Liver (tissue), 9 donors: ENCODE measurements around the gene FOXK1. TPM values are rescaled to one million over a fixed set of nuclear protein-coding genes. Genes with fewer than 3 reads are reported as not detected.

Experiments
- DNase-seq: peaks from one replicate; pipeline ENCODE4 v3.0.0-alpha.2; 2017; ENCODE audit warnings: low spot score
- H3K27ac ChIP-seq, 2 donors: one replicate each; pipeline ENCODE4 v1.7.0; 2013; ENCODE audit warnings: inconsistent platforms in 2 of 2, low read length in 2 of 2, control low read depth in 1 of 2, low read depth in 1 of 2, mild to moderate bottlenecking in 1 of 2
- H3K27me3 ChIP-seq, 4 donors: one replicate each; pipeline versions ENCODE4 v1.6.1 to v1.7.0; 2013; ENCODE audit warnings: low read length in 3 of 4, inconsistent platforms in 1 of 4, mild to moderate bottlenecking in 1 of 4, moderate library complexity in 1 of 4; ENCODE audit not compliant: control insufficient read depth in 4 of 4, insufficient read depth in 4 of 4
- H3K36me3 ChIP-seq, 4 donors: one replicate each; pipeline versions ENCODE4 v1.6.1 to v1.7.0; 2013; ENCODE audit warnings: low read length in 3 of 4, mild to moderate bottlenecking in 3 of 4, low read depth in 1 of 4, moderate library complexity in 1 of 4; ENCODE audit not compliant: control insufficient read depth in 4 of 4, insufficient read depth in 3 of 4
- H3K4me1 ChIP-seq, 4 donors: one replicate each; pipeline versions ENCODE4 v1.6.1 to v1.7.0; 2013; ENCODE audit warnings: low read length in 3 of 4, mild to moderate bottlenecking in 3 of 4, moderate library complexity in 1 of 4; ENCODE audit not compliant: control insufficient read depth in 4 of 4, insufficient read depth in 4 of 4
- H3K4me3 ChIP-seq, 3 donors: one replicate each; pipeline versions ENCODE4 v1.6.1 to v1.7.0; 2013; ENCODE audit warnings: low read length in 3 of 3, control low read depth in 1 of 3, low read depth in 1 of 3, mild to moderate bottlenecking in 1 of 3
- H3K9ac ChIP-seq, 2 donors: one replicate each; pipeline ENCODE4 v1.7.0; 2013; ENCODE audit warnings: low read length in 2 of 2, mild to moderate bottlenecking in 2 of 2, moderate library complexity in 2 of 2, control low read depth in 1 of 2, low read depth in 1 of 2
- H3K9me3 ChIP-seq, 4 donors: one replicate each; pipeline versions ENCODE4 v1.6.1 to v1.7.0; 2013; ENCODE audit warnings: low read length in 3 of 4; ENCODE audit not compliant: control insufficient read depth in 4 of 4
- EGR1 ChIP-seq, 2 donors: IDR thresholded peaks; 2 replicates each; pipeline ENCODE4 v1.6.1; 2016 to 2018; ENCODE audit warnings: antibody characterized with exemption in 2 of 2, low read depth in 2 of 2
- FOXA1 ChIP-seq: IDR thresholded peaks from 2 replicates; pipeline ENCODE4 v1.6.1; 2016; ENCODE audit warnings: antibody characterized with exemption
- FOXA2 ChIP-seq: IDR thresholded peaks from 2 replicates; pipeline ENCODE4 v1.6.1; 2016; ENCODE audit warnings: antibody characterized with exemption
- GABPA ChIP-seq, 2 donors: IDR thresholded peaks in 1 of 2; conservative IDR thresholded peaks in 1 of 2; 2 replicates each; pipeline ENCODE4 v1.6.1; 2016; ENCODE audit warnings: antibody characterized with exemption in 2 of 2, mild to moderate bottlenecking in 1 of 2, moderate library complexity in 1 of 2
- HNF4A ChIP-seq, 2 donors: conservative IDR thresholded peaks; 2 replicates each; pipeline ENCODE4 v1.6.1; 2016; ENCODE audit warnings: antibody characterized with exemption in 2 of 2, mild to moderate bottlenecking in 2 of 2
- HNF4G ChIP-seq: IDR thresholded peaks from 2 replicates; pipeline ENCODE4 v1.6.1; 2016; ENCODE audit warnings: antibody characterized with exemption
- JUND ChIP-seq, 2 donors: IDR thresholded peaks; 2 replicates each; pipeline ENCODE4 v1.6.1; 2016; ENCODE audit warnings: antibody characterized with exemption in 2 of 2
- NR2F2 ChIP-seq: IDR thresholded peaks from 2 replicates; pipeline ENCODE4 v1.6.1; 2016; ENCODE audit warnings: antibody characterized with exemption
- RAD21 ChIP-seq, 2 donors: IDR thresholded peaks; 2 replicates each; pipeline ENCODE4 v1.6.1; 2016; ENCODE audit warnings: antibody characterized with exemption in 2 of 2, mild to moderate bottlenecking in 2 of 2
- RXRA ChIP-seq, 2 donors: IDR thresholded peaks; 2 replicates each; pipeline ENCODE4 v1.6.1; 2017 to 2018; ENCODE audit warnings: antibody characterized with exemption in 2 of 2, mild to moderate bottlenecking in 1 of 2
- SP1 ChIP-seq: IDR thresholded peaks from 2 replicates; pipeline ENCODE4 v1.6.1; 2018; ENCODE audit warnings: antibody characterized with exemption, mild to moderate bottlenecking
- TAF1 ChIP-seq: conservative IDR thresholded peaks from 2 replicates; pipeline ENCODE4 v1.6.1; 2016; ENCODE audit warnings: antibody characterized with exemption, mild to moderate bottlenecking
- YY1 ChIP-seq: IDR thresholded peaks from 2 replicates; pipeline ENCODE4 v1.6.1; 2016; ENCODE audit warnings: antibody characterized with exemption, mild to moderate bottlenecking
- WGBS: extraction: QIAGEN DNeasy Blood & Tissue Kit; methylation state at CpG from one replicate; pipeline ENCODE4 v1.1.7; 2013; 5-methylcytosine and 5-hydroxymethylcytosine counted together
- polyA plus RNA-seq, 2 donors: library from polyadenylated mRNA; stranded (reverse) in 1 of 2; unstranded in 1 of 2; fragments of 200-250 nt in 1 of 2; fragments of >200 nt in 1 of 2; fragmentation: Nextera tagmentation in 1 of 2; extraction: Ambion mirVana in 1 of 2; gene quantifications; one replicate each; pipeline versions ENCODE4 v1.2.1 to v1.2.3, GENCODE V29; 2013 to 2015
- total RNA-seq, 2 donors: library from RNA; depleted of rRNA; stranded (reverse); fragments of >200 nt; gene quantifications; one replicate each; pipeline ENCODE4 v1.2.3, GENCODE V29; 2014
- TF ChIP-seq, protein P1 (sequence below): IDR thresholded peaks from 2 replicates; pipeline ENCODE4 v1.6.1; 2016; ENCODE audit warnings: antibody characterized with exemption, mild to moderate bottlenecking
- TF ChIP-seq, protein P2 (sequence below): fragments of 150-350 bp; IDR thresholded peaks from 2 replicates; pipeline ENCODE4 v1.5.1; 2017; ENCODE audit warnings: improper control_type of control experiment, low read depth, low read length; ENCODE audit not compliant: missing input control
- TF ChIP-seq, protein P3 (sequence below): IDR thresholded peaks from 2 replicates; pipeline ENCODE4 v1.6.1; 2016; ENCODE audit warnings: antibody characterized with exemption
- TF ChIP-seq, protein P4 (sequence below): IDR thresholded peaks from 2 replicates; pipeline ENCODE4 v1.6.1; 2016; ENCODE audit warnings: antibody characterized with exemption
- TF ChIP-seq, protein P5 (sequence below): IDR thresholded peaks from 2 replicates; pipeline ENCODE4 v1.6.1; 2016; ENCODE audit warnings: antibody characterized with exemption
- donor health status: healthy.
- donor health status: healthy.
- donor health status: healthy.
- donor health status: healthy.
- donor health status: healthy.

The FOXK1 gene
- total and polyA plus RNA-seq, 4 donors, result 1.2 to 8.5 (median 4.4) TPM

DNA sequence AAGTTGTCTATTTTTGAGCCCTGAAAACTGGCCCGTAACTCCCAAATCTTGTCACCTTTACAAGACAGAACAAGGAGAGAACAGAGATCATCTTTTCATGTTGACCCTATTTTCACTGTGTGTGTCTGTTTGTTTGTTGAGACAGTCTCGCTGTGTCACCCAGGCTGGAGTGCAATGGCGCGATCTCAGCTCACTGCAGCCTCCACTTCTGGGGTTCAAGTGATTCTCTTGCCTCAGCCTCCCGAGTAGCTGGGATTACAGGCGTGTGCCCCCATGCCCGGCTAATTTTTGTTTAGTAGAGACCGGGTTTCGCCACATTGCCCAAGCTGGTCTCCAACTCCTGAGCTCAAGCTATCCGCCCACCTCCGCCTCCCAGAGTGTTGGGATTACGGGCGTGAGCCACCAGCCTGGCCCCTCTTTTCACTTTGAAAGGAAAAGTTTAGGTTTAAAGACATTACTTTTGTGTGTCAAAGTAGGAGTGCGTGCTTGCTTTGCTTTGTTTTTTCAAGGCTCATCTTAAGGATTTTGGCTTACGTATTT is 32.1 kb downstream of the FOXK1 start:
- no peak for DNase-seq
- no peak overlapping the region for H3K4me3 ChIP-seq
- H3K9me3 ChIP-seq, result no peaks in the 10 kb centered on the region
- peaks cover 0 to 4% (median 0%) of the 10 kb centered on the region in 4 donors for H3K36me3 ChIP-seq
- peaks cover 7 to 30% (median 23%) of the 10 kb centered on the region in 4 donors for H3K4me1 ChIP-seq
- no peak overlapping the region for H3K9ac ChIP-seq
- no peaks in the 10 kb centered on the region for H3K27me3 ChIP-seq
- 97% methylated on average over 15 of the region's 15 CpGs for WGBS
- TF ChIP-seq FOXA2 (no peak), GABPA (IDR thresholded peaks at IDR 0.05 in 1 of 2, conservative IDR thresholded peaks at IDR 0.05 in 1 of 2) (no peak), RAD21 (IDR thresholded peaks at IDR 0.05) (no peak), YY1 (no peak), JUND (IDR thresholded peaks at IDR 0.05) (no peak), HNF4G (no peak), RXRA (IDR thresholded peaks at IDR 0.05) (no peak), TAF1 (no peak), FOXA1 (no peak), NR2F2 (no peak), SP1 (no peak), EGR1 (IDR thresholded peaks at IDR 0.05; ENCODE audit: low read depth in 2 of 2) (no peak), HNF4A (conservative IDR thresholded peaks at IDR 0.05) (no peak)
- TF ChIP-seq, protein P1, sequence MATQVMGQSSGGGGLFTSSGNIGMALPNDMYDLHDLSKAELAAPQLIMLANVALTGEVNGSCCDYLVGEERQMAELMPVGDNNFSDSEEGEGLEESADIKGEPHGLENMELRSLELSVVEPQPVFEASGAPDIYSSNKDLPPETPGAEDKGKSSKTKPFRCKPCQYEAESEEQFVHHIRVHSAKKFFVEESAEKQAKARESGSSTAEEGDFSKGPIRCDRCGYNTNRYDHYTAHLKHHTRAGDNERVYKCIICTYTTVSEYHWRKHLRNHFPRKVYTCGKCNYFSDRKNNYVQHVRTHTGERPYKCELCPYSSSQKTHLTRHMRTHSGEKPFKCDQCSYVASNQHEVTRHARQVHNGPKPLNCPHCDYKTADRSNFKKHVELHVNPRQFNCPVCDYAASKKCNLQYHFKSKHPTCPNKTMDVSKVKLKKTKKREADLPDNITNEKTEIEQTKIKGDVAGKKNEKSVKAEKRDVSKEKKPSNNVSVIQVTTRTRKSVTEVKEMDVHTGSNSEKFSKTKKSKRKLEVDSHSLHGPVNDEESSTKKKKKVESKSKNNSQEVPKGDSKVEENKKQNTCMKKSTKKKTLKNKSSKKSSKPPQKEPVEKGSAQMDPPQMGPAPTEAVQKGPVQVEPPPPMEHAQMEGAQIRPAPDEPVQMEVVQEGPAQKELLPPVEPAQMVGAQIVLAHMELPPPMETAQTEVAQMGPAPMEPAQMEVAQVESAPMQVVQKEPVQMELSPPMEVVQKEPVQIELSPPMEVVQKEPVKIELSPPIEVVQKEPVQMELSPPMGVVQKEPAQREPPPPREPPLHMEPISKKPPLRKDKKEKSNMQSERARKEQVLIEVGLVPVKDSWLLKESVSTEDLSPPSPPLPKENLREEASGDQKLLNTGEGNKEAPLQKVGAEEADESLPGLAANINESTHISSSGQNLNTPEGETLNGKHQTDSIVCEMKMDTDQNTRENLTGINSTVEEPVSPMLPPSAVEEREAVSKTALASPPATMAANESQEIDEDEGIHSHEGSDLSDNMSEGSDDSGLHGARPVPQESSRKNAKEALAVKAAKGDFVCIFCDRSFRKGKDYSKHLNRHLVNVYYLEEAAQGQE, result no peak
- TF ChIP-seq, protein P2, sequence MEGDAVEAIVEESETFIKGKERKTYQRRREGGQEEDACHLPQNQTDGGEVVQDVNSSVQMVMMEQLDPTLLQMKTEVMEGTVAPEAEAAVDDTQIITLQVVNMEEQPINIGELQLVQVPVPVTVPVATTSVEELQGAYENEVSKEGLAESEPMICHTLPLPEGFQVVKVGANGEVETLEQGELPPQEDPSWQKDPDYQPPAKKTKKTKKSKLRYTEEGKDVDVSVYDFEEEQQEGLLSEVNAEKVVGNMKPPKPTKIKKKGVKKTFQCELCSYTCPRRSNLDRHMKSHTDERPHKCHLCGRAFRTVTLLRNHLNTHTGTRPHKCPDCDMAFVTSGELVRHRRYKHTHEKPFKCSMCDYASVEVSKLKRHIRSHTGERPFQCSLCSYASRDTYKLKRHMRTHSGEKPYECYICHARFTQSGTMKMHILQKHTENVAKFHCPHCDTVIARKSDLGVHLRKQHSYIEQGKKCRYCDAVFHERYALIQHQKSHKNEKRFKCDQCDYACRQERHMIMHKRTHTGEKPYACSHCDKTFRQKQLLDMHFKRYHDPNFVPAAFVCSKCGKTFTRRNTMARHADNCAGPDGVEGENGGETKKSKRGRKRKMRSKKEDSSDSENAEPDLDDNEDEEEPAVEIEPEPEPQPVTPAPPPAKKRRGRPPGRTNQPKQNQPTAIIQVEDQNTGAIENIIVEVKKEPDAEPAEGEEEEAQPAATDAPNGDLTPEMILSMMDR, result no peak
- TF ChIP-seq, protein P3, sequence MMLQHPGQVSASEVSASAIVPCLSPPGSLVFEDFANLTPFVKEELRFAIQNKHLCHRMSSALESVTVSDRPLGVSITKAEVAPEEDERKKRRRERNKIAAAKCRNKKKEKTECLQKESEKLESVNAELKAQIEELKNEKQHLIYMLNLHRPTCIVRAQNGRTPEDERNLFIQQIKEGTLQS, result no peak
- TF ChIP-seq, protein P4, sequence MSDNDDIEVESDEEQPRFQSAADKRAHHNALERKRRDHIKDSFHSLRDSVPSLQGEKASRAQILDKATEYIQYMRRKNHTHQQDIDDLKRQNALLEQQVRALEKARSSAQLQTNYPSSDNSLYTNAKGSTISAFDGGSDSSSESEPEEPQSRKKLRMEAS, result no peak
- TF ChIP-seq, protein P5, sequence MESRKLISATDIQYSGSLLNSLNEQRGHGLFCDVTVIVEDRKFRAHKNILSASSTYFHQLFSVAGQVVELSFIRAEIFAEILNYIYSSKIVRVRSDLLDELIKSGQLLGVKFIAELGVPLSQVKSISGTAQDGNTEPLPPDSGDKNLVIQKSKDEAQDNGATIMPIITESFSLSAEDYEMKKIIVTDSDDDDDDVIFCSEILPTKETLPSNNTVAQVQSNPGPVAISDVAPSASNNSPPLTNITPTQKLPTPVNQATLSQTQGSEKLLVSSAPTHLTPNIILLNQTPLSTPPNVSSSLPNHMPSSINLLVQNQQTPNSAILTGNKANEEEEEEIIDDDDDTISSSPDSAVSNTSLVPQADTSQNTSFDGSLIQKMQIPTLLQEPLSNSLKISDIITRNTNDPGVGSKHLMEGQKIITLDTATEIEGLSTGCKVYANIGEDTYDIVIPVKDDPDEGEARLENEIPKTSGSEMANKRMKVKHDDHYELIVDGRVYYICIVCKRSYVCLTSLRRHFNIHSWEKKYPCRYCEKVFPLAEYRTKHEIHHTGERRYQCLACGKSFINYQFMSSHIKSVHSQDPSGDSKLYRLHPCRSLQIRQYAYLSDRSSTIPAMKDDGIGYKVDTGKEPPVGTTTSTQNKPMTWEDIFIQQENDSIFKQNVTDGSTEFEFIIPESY, result no peak
- H3K27ac ChIP-seq, result no peak overlapping the region
